Naive thymus-derived CD4-positive, alpha-beta T cell (primary cell): Measurements from ENCODE around the gene C11orf71. TPM values are rescaled to one million over a fixed set of nuclear protein-coding genes. Genes with fewer than 3 reads are reported as not detected.

Experiments
- ATAC-seq: fragments of 150-1000 bp; cut with Tn5 transposase; 2 replicates; pipeline ENCODE4 v1.10.0; 2021; ENCODE audit warnings: mild to moderate bottlenecking, moderate library complexity
- CTCF ChIA-PET: fragments of 350-600 bp; sonication (Branson Sonifier 250); formaldehyde crosslinking; loops from one replicate; lab custom pipeline; 2021; ENCODE audit warnings: antibody characterized with exemption; lab: Charles Lee
- POLR2A ChIA-PET: fragments of 350-600 bp; sonication (Branson Sonifier 250); formaldehyde crosslinking; loops from one replicate; lab custom pipeline; 2021; ENCODE audit warnings: antibody characterized with exemption, inconsistent platforms; lab: Charles Lee
- DNase-seq, 9 donors: peaks; one replicate each; pipeline versions ENCODE4 v3.0.0 to v3.0.0-alpha.2; 2020 to 2022; ENCODE audit warnings: mixed read lengths in 1 of 9
- H3K27ac ChIP-seq: one replicate; pipeline ENCODE4 v1.7.0; 2013; ENCODE audit warnings: mild to moderate bottlenecking, low read depth, low read length, moderate library complexity
- H3K27me3 ChIP-seq, 2 donors: one replicate each; pipeline ENCODE4 v1.7.0; 2013; ENCODE audit warnings: low read length in 2 of 2, mild to moderate bottlenecking in 2 of 2, moderate library complexity in 2 of 2; ENCODE audit not compliant: control insufficient read depth in 2 of 2, insufficient read depth in 2 of 2
- H3K36me3 ChIP-seq, 3 experiments: 1 replicate in 2 of 3; 2 replicates in 1 of 3; pipeline ENCODE4 v1.7.0; 2013; ENCODE audit warnings: low read length in 3 of 3, mild to moderate bottlenecking in 3 of 3, moderate library complexity in 1 of 3; ENCODE audit not compliant: insufficient read depth in 3 of 3, control insufficient read depth in 2 of 3
- H3K4me1 ChIP-seq, 2 donors: one replicate each; pipeline ENCODE4 v1.7.0; 2013; ENCODE audit warnings: low read length in 2 of 2, mild to moderate bottlenecking in 2 of 2, moderate library complexity in 1 of 2; ENCODE audit not compliant: control insufficient read depth in 2 of 2, insufficient read depth in 2 of 2
- H3K4me3 ChIP-seq: 2 replicates; pipeline ENCODE4 v1.7.0; 2013; ENCODE audit warnings: mild to moderate bottlenecking, low read length
- H3K9me3 ChIP-seq, 3 experiments: 1 replicate in 2 of 3; 2 replicates in 1 of 3; pipeline ENCODE4 v1.7.0; 2013; ENCODE audit warnings: low read length in 3 of 3; ENCODE audit not compliant: control insufficient read depth in 2 of 3
- H3K27ac Mint-ChIP-seq, 9 donors: one replicate each; pipeline ENCODE4 v1.8.0; 2020 to 2022; ENCODE audit warnings: mixed read lengths in 9 of 9, mild to moderate bottlenecking in 8 of 9, moderate library complexity in 5 of 9, inconsistent platforms in 2 of 9
- H3K27me3 Mint-ChIP-seq, 5 donors: one replicate each; pipeline ENCODE4 v1.8.0; 2021 to 2022; ENCODE audit warnings: mixed read lengths in 5 of 5, mild to moderate bottlenecking in 1 of 5
- H3K36me3 Mint-ChIP-seq, 5 donors: one replicate each; pipeline ENCODE4 v1.8.0; 2020 to 2022; ENCODE audit warnings: mixed read lengths in 5 of 5, mild to moderate bottlenecking in 3 of 5, inconsistent platforms in 1 of 5
- H3K4me1 Mint-ChIP-seq, 7 donors: one replicate each; pipeline ENCODE4 v1.8.0; 2020 to 2022; ENCODE audit warnings: mixed read lengths in 7 of 7, mild to moderate bottlenecking in 3 of 7, inconsistent platforms in 1 of 7
- H3K4me3 Mint-ChIP-seq, 10 donors: one replicate each; pipeline ENCODE4 v1.8.0; 2020 to 2022; ENCODE audit warnings: mild to moderate bottlenecking in 10 of 10, mixed read lengths in 10 of 10, moderate library complexity in 6 of 10, inconsistent platforms in 2 of 10
- H3K9me3 Mint-ChIP-seq, 11 donors: one replicate each; pipeline ENCODE4 v1.8.0; 2020 to 2022; ENCODE audit warnings: mixed read lengths in 11 of 11, mild to moderate bottlenecking in 4 of 11, inconsistent platforms in 1 of 11, moderate library complexity in 1 of 11
- intact Hi-C, 2 donors: fragments of 100-400 bp; cut with micrococcal nuclease; formaldehyde crosslinking; loops; one replicate each; pipeline ENCODE4 v1.15.1; 2023
- polyA plus RNA-seq, 2 donors: library from polyadenylated mRNA; unstranded; fragments of 300-500 nt; fragmentation: Illumina TruSeq; gene quantifications; one replicate each; pipeline ENCODE4 v1.2.3, GENCODE V29; 2021
- total RNA-seq, 6 experiments: library from RNA in 5 of 6; stranded (reverse) in 5 of 6; gene quantifications; 1 replicate in 5 of 6; 2 replicates in 1 of 6; pipeline ENCODE4 v1.2.3 and lab custom pipeline; 2021 to 2026

Gene C11orf71
- total and polyA plus RNA-seq, 7 experiments from 2014 or later: 6.0 to 19.4 (median 17.1) TPM

- no peaks in the 10 kb centered on the region for H3K4me1 ChIP-seq
- Mint-ChIP-seq H3K4me3 (no peak overlapping the region), H3K27ac (peak overlapping the region in 3 of 9 donors; percentile 14 to 28 (median 26)), H3K27me3 (no peaks in the 10 kb centered on the region), H3K9me3 (no peaks in the 10 kb centered on the region), H3K36me3 (peaks cover 4 to 47% (median 17%) of the 10 kb centered on the region in 5 donors), H3K4me1 (peaks cover 0 to 12% (median 5%) of the 10 kb centered on the region in 7 donors)
- no peak for ATAC-seq
- intact Hi-C loops: no loop called here
- ChIA-PET POLR2A (no interaction called here), CTCF (interaction anchor here (0.8 kb wide), 1 partner anchor 11 kb away, joined by 3 read pairs; no protein-coding TSS in a partner anchor)
- H3K9me3 ChIP-seq: no peaks in the 10 kb centered on the region
- H3K4me3 ChIP-seq: no peak overlapping the region
- no peaks in the 10 kb centered on the region for H3K27me3 ChIP-seq
- no peak for DNase-seq
- H3K36me3 ChIP-seq: peaks cover 0 to 16% (median 10%) of the 10 kb centered on the region in 3 experiments
- no peak overlapping the region for H3K27ac ChIP-seq
These were observed 12.6 kb upstream of the C11orf71 start for GRCh38 chr11:114412946-114413345.

DNA sequence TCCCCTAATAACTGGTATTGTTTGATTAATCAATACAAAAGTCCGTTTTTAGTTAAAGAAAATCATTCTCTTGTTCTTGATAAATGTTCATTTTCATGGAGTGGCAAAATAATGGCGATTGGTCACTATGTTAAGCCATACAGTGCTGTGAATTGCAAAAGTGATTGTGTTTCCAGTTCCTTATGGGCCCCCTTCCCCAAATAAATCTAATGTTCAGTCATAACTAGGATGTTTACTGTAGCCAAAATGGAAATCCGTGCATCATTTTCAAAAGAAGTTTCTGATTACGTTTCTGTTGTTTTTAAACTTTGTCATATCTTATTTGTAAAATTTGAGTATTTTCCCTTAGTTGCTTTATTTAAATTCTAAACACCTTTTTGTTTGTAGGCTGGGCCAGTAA lies 1.0 kb upstream of the C11orf71 start:
- Mint-ChIP-seq H3K27me3 (no peaks in the 10 kb centered on the region), H3K27ac (peak overlapping the region; percentile 96 to 100 (median 99)), H3K4me3 (peak overlapping the region; percentile 89 to 99 (median 97)), H3K4me1 (peaks cover 37 to 87% (median 71%) of the 10 kb centered on the region in 7 donors), H3K36me3 (peaks cover 0 to 36% (median 23%) of the 10 kb centered on the region in 5 donors), H3K9me3 (peaks cover 0 to 4% (median 0%) of the 10 kb centered on the region in 11 donors)
- DNase-seq (no peak), ATAC-seq (no peak)
- Histone ChIP-seq H3K27ac (peak overlapping the region; percentile 96), H3K27me3 (no peaks in the 10 kb centered on the region), H3K4me1 (peaks cover 25% of the 10 kb centered on the region in 2 donors), H3K36me3 (peaks cover 0 to 16% (median 13%) of the 10 kb centered on the region in 3 experiments), H3K4me3 (peak overlapping the region; percentile 93), H3K9me3 (no peaks in the 10 kb centered on the region)
- POLR2A ChIA-PET: no interaction called here
- intact Hi-C loops: loop anchor here (2.0 to 10.0 kb wide), 7 partner anchors 53 to 1087 kb away; partner anchors contain the start of genes TTC12 (in 1 of the 2), USP28 (in 1 of the 2) and ZBTB16 (in 1 of the 2)
- CTCF ChIA-PET: no interaction called here

DNA sequence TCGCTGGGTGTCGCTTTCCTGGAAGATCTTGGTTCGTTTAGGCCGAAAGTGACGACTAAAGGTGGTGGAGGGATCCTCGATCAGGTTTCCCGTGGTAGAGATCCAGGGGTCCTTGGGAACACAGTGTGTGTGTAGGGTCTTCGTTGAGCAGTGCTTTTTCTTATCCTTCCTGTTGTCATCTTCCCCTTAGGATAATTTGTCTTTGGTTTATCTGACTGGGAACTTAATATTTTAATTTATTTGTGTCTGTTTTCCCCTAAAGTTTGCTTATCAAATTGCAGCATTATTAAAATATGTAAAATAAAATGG lies 558 bp upstream of the C11orf71 start:
- ChIA-PET CTCF (no interaction called here), POLR2A (interaction anchor here (0.6 to 1.8 kb wide), 6 partner anchors 8 to 40 kb away, joined by 3 to 7 read pairs (median 4); partner anchors contain the start of gene REXO2)
- H3K4me1 Mint-ChIP-seq: peaks cover 35 to 82% (median 73%) of the 10 kb centered on the region in 7 donors
- peak overlapping the region; percentile 89 to 99 (median 97) for H3K4me3 Mint-ChIP-seq
- Histone ChIP-seq H3K36me3 (peaks cover 0 to 11% (median 10%) of the 10 kb centered on the region in 3 experiments), H3K4me3 (peak overlapping the region; percentile 93), H3K27ac (peak overlapping the region; percentile 96), H3K9me3 (no peaks in the 10 kb centered on the region), H3K4me1 (peaks cover 25% of the 10 kb centered on the region in 2 donors), H3K27me3 (no peaks in the 10 kb centered on the region)
- H3K27ac Mint-ChIP-seq: peak overlapping the region; percentile 96 to 100 (median 99)
- no peaks in the 10 kb centered on the region for H3K27me3 Mint-ChIP-seq
- peaks cover 0 to 4% (median 0%) of the 10 kb centered on the region in 11 donors for H3K9me3 Mint-ChIP-seq
- peaks cover 0 to 34% (median 18%) of the 10 kb centered on the region in 5 donors for H3K36me3 Mint-ChIP-seq
- DNase-seq: no peak
- intact Hi-C loops: loop anchor here (1.0 to 10.0 kb wide), 12 partner anchors 21 to 1087 kb away; partner anchors contain the start of genes REXO2 (in 2 of the 2), TTC12 (in 2 of the 2), USP28 (in 2 of the 2) and ZW10 (in 2 of the 2)
- no peak for ATAC-seq

DNA sequence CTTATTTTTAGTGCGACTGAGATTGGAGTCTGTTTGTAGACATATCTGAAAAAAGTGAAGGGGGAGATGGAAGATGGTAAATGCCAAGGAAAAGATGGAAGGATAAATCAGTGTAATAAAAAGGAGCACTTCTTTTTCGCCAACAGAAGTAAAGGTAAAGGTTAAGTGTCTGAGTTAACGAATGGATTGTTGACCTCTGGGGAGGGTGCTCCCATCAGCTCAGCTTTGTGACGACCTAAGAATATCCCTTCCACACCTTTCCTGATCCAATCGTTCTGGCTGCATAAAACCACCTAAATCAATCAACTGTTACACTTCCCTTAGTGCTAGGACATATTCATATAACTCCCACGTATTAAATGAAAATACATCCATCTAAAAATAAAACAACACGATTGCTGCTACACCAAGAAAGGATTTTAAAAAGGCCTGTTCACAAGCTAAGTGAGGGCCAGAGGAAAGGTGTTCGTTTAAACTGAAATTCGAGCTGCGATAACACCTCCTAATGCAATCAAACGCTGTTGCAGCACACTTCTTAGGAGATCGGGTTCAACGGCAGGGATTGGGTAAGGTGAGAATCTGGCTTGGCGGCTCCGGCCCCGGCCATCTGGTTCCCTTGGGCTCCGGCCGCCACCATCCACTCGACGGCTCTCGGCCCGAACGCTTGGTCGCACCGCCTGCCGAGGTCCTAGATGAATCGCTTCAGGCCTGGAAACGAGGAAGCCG lies 658 bp downstream of the C11orf71 start:
- Histone ChIP-seq H3K27me3 (no peaks in the 10 kb centered on the region), H3K4me1 (peaks cover 18 to 21% of the 10 kb centered on the region in 2 donors), H3K27ac (peak overlapping the region; percentile 96), H3K4me3 (peak overlapping the region; percentile 93), H3K36me3 (peaks cover 0 to 3% (median 0%) of the 10 kb centered on the region in 3 experiments), H3K9me3 (no peaks in the 10 kb centered on the region)
- Mint-ChIP-seq H3K4me3 (peak overlapping the region; percentile 89 to 99 (median 97)), H3K36me3 (peaks cover 0 to 26% (median 8%) of the 10 kb centered on the region in 5 donors), H3K27me3 (peaks cover 0 to 5% (median 0%) of the 10 kb centered on the region in 5 donors), H3K9me3 (peaks cover 0 to 4% (median 0%) of the 10 kb centered on the region in 11 donors), H3K4me1 (peaks cover 33 to 70% (median 61%) of the 10 kb centered on the region in 7 donors), H3K27ac (peak overlapping the region; percentile 96 to 100 (median 99))
- intact Hi-C loops: loop anchor here (1.0 to 10.0 kb wide), 12 partner anchors 19 to 1085 kb away; partner anchors contain the start of genes REXO2 (in 2 of the 2), TTC12 (in 2 of the 2), USP28 (in 2 of the 2) and ZW10 (in 2 of the 2)
- peak in 1 of 9 donors; percentile 11 for DNase-seq
- ChIA-PET CTCF (interaction anchor here (0.9 kb wide), 1 partner anchor 40 kb away, joined by 3 read pairs; the partner anchor contains the start of gene REXO2), POLR2A (interaction anchor here (1.0 to 1.8 kb wide), 4 partner anchors 19 to 40 kb away, joined by 3 to 7 read pairs (median 4); partner anchors contain the start of gene REXO2)
- peak; percentile 8 for ATAC-seq

GRCh38 chr11:114398303-114398920 lies 1.9 kb downstream of the C11orf71 start:
- intact Hi-C loops: no loop called here
- Mint-ChIP-seq H3K36me3 (peaks cover 0 to 21% (median 8%) of the 10 kb centered on the region in 5 donors), H3K4me1 (peaks cover 27 to 59% (median 49%) of the 10 kb centered on the region in 7 donors), H3K27me3 (peaks cover 0 to 5% (median 0%) of the 10 kb centered on the region in 5 donors), H3K9me3 (peaks cover 0 to 4% (median 0%) of the 10 kb centered on the region in 11 donors), H3K27ac (peak overlapping the region in 8 of 9 donors; percentile 14 to 99 (median 98)), H3K4me3 (peak overlapping the region; percentile 8 to 99 (median 96))
- Histone ChIP-seq H3K4me1 (peaks cover 18 to 20% of the 10 kb centered on the region in 2 donors), H3K4me3 (no peak overlapping the region), H3K36me3 (peaks cover 0 to 3% (median 0%) of the 10 kb centered on the region in 3 experiments), H3K27ac (no peak overlapping the region), H3K27me3 (no peaks in the 10 kb centered on the region), H3K9me3 (no peaks in the 10 kb centered on the region)
- ChIA-PET CTCF (interaction anchor here (0.7 kb wide), 2 partner anchors 9 to 18 kb away, joined by 3 read pairs; no protein-coding TSS in a partner anchor), POLR2A (interaction anchor here (0.6 to 1.1 kb wide), 3 partner anchors 8 to 41 kb away, joined by 3 to 6 read pairs (median 4); partner anchors contain the start of gene REXO2)
- DNase-seq: no peak
- ATAC-seq: no peak
